ENCODE measurements around the gene FXYD5. TPM values are rescaled to one million over a fixed set of nuclear protein-coding genes. Genes with fewer than 3 reads are reported as not detected.

Gene FXYD5
- total RNA-seq, 1 donor from 2014 or later = 0.62 TPM

DNA sequence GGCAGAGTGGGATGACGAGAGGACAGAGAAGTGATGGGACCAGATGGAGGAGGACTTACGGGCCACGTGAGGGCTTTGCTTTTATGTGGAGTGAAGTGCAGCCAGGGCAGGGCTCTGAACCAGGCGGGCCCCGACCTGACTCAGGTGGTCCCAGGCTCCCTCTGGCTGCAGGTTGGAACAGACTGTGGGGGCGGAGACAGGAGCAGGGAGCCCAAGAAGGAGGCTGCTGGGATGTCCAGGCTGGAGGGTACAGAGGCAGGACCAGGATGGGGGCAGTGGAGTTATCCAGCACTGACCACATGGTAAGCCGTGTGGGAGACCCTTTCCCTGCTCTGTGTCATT is 2.1 kb downstream of the FXYD5 start:
- Mint-ChIP-seq H3K27me3 (peaks cover 73% of the 10 kb centered on the region), H3K4me3 (ENCODE audit: low read depth) (no peak overlapping the region), H3K4me1 (ENCODE audit: low read depth) (peaks cover 15% of the 10 kb centered on the region), H3K36me3 (ENCODE audit: insufficient read depth) (no peaks in the 10 kb centered on the region), H3K27ac (no peak overlapping the region), H3K9me3 (ENCODE audit: low read depth) (no peaks in the 10 kb centered on the region)
- TF ChIP-seq, protein P1, sequence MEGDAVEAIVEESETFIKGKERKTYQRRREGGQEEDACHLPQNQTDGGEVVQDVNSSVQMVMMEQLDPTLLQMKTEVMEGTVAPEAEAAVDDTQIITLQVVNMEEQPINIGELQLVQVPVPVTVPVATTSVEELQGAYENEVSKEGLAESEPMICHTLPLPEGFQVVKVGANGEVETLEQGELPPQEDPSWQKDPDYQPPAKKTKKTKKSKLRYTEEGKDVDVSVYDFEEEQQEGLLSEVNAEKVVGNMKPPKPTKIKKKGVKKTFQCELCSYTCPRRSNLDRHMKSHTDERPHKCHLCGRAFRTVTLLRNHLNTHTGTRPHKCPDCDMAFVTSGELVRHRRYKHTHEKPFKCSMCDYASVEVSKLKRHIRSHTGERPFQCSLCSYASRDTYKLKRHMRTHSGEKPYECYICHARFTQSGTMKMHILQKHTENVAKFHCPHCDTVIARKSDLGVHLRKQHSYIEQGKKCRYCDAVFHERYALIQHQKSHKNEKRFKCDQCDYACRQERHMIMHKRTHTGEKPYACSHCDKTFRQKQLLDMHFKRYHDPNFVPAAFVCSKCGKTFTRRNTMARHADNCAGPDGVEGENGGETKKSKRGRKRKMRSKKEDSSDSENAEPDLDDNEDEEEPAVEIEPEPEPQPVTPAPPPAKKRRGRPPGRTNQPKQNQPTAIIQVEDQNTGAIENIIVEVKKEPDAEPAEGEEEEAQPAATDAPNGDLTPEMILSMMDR (IDR thresholded peaks at IDR 0.05; ENCODE audit: unreplicated experiment) = no peak
- no peak for DNase-seq (ENCODE audit: low spot score, unreplicated experiment)

DNA sequence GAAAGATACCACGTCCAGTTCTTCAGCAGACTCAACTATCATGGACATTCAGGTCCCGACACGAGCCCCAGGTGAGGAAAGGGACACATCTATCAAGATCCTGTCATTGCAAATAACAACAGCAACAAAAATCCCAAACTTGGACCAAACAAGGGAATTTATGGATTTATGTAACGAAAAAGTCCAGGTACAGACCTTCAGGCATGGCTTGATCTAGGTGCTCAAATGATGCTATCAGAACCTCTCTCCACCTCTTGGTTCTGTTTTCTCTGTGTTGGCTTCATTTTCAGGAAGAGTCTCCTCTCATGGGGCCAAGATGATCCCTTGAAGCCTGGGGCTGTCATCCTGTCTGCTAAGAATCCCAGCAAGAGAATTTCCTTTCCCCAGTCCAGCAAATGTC is 2.9 kb downstream of the FXYD5 start:
- Mint-ChIP-seq H3K27me3 (peaks cover 67% of the 10 kb centered on the region), H3K27ac (no peak overlapping the region), H3K36me3 (ENCODE audit: insufficient read depth) (no peaks in the 10 kb centered on the region), H3K9me3 (ENCODE audit: low read depth) (no peaks in the 10 kb centered on the region), H3K4me3 (ENCODE audit: low read depth) (no peak overlapping the region), H3K4me1 (ENCODE audit: low read depth) (peaks cover 12% of the 10 kb centered on the region)
- DNase-seq (ENCODE audit: low spot score, unreplicated experiment) = no peak
- TF ChIP-seq, protein P1 (IDR thresholded peaks at IDR 0.05; ENCODE audit: unreplicated experiment) = no peak

GRCh38 chr19:35159606-35160005 is 5.1 kb downstream of the FXYD5 start:
- H3K36me3 Mint-ChIP-seq (ENCODE audit: insufficient read depth) = no peaks in the 10 kb centered on the region
- TF ChIP-seq, protein P1 (IDR thresholded peaks at IDR 0.05; ENCODE audit: unreplicated experiment) = no peak
- no peak overlapping the region for H3K27ac Mint-ChIP-seq
- H3K27me3 Mint-ChIP-seq = peaks cover 48% of the 10 kb centered on the region
- no peak overlapping the region for H3K4me3 Mint-ChIP-seq (ENCODE audit: low read depth)
- peaks cover 6% of the 10 kb centered on the region for H3K9me3 Mint-ChIP-seq (ENCODE audit: low read depth)
- H3K4me1 Mint-ChIP-seq (ENCODE audit: low read depth) = peaks cover 6% of the 10 kb centered on the region
- DNase-seq (ENCODE audit: low spot score, unreplicated experiment) = no peak

GRCh38 chr19:35160629-35161433 is 6.3 kb downstream of the FXYD5 start:
- H3K4me1 Mint-ChIP-seq (ENCODE audit: low read depth) = no peaks in the 10 kb centered on the region
- peaks cover 2% of the 10 kb centered on the region for H3K36me3 Mint-ChIP-seq (ENCODE audit: insufficient read depth)
- peaks cover 11% of the 10 kb centered on the region for H3K9me3 Mint-ChIP-seq (ENCODE audit: low read depth)
- no peak overlapping the region for H3K27ac Mint-ChIP-seq
- TF ChIP-seq, protein P1 (IDR thresholded peaks at IDR 0.05; ENCODE audit: unreplicated experiment) = no peak
- H3K4me3 Mint-ChIP-seq (ENCODE audit: low read depth) = no peak overlapping the region
- peaks cover 36% of the 10 kb centered on the region for H3K27me3 Mint-ChIP-seq
- no peak for DNase-seq (ENCODE audit: low spot score, unreplicated experiment)

GRCh38 chr19:35161434-35161743 is 6.9 kb downstream of the FXYD5 start:
- H3K9me3 Mint-ChIP-seq (ENCODE audit: low read depth) = peaks cover 14% of the 10 kb centered on the region
- peaks cover 31% of the 10 kb centered on the region for H3K27me3 Mint-ChIP-seq
- H3K36me3 Mint-ChIP-seq (ENCODE audit: insufficient read depth) = peaks cover 2% of the 10 kb centered on the region
- no peak overlapping the region for H3K27ac Mint-ChIP-seq
- no peak overlapping the region for H3K4me3 Mint-ChIP-seq (ENCODE audit: low read depth)
- DNase-seq (ENCODE audit: low spot score, unreplicated experiment) = no peak
- TF ChIP-seq, protein P1 (IDR thresholded peaks at IDR 0.05; ENCODE audit: unreplicated experiment) = no peak
- no peaks in the 10 kb centered on the region for H3K4me1 Mint-ChIP-seq (ENCODE audit: low read depth)

Data from progenitor cell of endocrine pancreas (in vitro differentiated cells).